ENCODE measurements around the gene ACOD1.

GRCh38 chr13:76971851-76972829 lies 23.8 kb downstream of the ACOD1 start:
- TF ChIP-seq CTCF (IDR thresholded peaks at IDR 0.05) (no peak), POLR2A (IDR thresholded peaks at IDR 0.05) (no peak)

Data from thyroid gland (tissue), 4 donors.